ENCODE measurements around the gene SRC.

The SRC gene

DNA sequence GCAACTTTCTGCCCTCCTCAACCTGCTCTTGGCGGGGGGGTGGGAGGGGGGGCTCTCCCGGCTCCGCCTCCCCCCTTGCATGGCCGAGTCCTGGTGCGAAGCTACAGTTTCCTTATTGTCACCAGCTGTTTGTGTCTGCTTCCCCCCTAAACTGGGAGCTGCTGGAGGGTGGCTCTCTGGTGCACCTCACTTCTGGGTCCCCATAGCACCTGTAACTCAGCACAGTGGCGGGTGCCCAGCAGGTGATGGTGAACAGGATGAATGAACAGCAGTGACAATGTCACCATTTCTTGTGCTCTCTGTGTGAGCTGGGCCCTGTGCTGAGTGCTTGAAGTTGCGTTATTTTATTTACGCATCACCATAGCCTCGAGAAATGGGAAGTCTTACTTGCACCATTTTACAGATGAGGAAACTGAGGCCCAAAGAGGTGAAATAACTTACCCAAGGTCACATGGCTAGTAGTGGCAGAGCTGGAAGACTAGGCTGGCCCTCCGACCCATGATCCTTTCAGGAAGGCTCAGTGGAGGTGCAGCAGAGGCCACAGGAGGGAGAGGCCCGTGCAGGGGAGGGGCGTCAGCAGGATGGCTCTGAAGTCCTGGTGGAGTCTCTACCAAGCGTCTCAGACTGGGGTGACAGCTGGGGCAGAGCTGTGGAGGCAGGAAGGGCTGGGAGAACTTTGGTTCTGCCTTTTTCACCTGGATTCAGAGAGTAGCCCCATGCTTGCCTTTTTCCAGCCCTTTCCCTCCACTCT is 41.8 kb downstream of the SRC start:
- Histone ChIP-seq H3K27ac (no peak overlapping the region), H3K4me3 (no peak overlapping the region), H3K36me3 (ENCODE audit: insufficient read depth, low read length) (peaks cover 3% of the 10 kb centered on the region; the same call in 1 of the 2 replicates), H3K9ac (ENCODE audit: insufficient read length) (no peak overlapping the region), H3K9me3 (ENCODE audit: low read depth, low read length) (no peaks in the 10 kb centered on the region)
- DNase-seq (ENCODE audit: low read depth, low spot score): no peak
- TF ChIP-seq FOXP2 (optimal IDR thresholded peaks at IDR 0.05; ENCODE audit: control extremely low read depth, extremely low read length, insufficient read depth) (no peak), POLR2AphosphoS5 (IDR thresholded peaks at IDR 0.05; ENCODE audit: borderline replicate concordance, low read depth, low read length) (no peak), EZH2 (IDR thresholded peaks at IDR 0.05) (no peak)

DNA sequence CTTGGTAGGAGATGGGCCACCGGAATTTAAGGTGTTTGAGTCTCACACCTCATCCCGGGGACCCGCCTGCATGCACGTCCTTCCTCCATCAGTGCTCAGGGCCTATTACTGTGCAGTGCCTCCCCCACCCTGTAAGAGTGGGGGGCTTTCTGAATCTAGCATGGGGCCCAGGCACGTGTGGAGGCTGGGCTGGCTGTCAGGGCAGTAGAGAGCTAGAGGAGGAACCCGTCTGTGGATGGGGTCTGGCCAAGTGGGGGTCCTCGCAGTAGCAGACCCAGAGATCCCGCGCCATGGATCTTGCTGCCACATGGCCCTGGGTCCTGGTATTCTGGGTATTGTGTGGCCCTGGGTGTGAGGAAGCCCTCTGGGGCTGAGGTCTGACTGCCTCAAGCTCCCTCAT is 42.9 kb downstream of the SRC start:
- Histone ChIP-seq H3K9ac (ENCODE audit: insufficient read length) (no peak overlapping the region), H3K36me3 (ENCODE audit: insufficient read depth, low read length) (peaks cover 3% of the 10 kb centered on the region; the same call in 1 of the 2 replicates)

DNA sequence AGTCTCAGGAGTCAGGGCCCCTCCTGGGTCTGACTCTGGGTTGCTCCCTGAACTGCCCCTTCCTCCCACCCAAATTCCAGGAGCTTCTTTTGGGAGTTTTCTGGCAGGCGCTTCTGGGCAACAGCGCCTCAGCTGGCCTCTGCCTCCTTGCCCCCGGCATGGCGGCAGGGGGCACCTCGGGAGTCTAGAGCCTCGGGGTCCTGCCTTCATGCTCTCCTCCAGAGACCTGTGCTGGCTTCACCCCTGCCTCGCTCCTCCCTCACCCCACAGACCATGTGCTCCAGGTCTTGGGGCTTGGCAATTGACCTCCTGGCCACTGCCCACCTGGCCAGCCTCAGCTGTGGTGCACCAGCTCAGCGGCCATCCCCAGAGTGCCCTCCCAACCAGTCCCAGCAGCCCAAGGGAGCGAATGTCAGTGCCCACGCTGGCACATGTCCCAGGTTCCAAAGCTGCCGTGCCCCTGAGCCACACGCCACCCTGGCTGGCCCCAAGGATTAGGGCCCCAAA is 43.4 kb downstream of the SRC start:
- no peak overlapping the region for H3K27ac ChIP-seq
- H3K9me3 ChIP-seq (ENCODE audit: low read depth, low read length): no peaks in the 10 kb centered on the region
- H3K36me3 ChIP-seq (ENCODE audit: insufficient read depth, low read length): peaks cover 3% of the 10 kb centered on the region; the same call in 1 of the 2 replicates
- no peak for DNase-seq (ENCODE audit: low read depth, low spot score)
- H3K4me3 ChIP-seq: no peak overlapping the region
- no peak overlapping the region for H3K9ac ChIP-seq (ENCODE audit: insufficient read length)
- TF ChIP-seq EZH2 (IDR thresholded peaks at IDR 0.05) (no peak), POLR2AphosphoS5 (IDR thresholded peaks at IDR 0.05; ENCODE audit: borderline replicate concordance, low read depth, low read length) (no peak), FOXP2 (optimal IDR thresholded peaks at IDR 0.05; ENCODE audit: control extremely low read depth, extremely low read length, insufficient read depth) (no peak)

More for the DNA sequence above, 42.9 kb downstream of the SRC start:
- Histone ChIP-seq H3K9me3 (ENCODE audit: low read depth, low read length) (no peaks in the 10 kb centered on the region), H3K27ac (no peak overlapping the region), H3K4me3 (no peak overlapping the region)
- no peak for TF ChIP-seq FOXP2 (optimal IDR thresholded peaks at IDR 0.05; ENCODE audit: control extremely low read depth, extremely low read length, insufficient read depth)
- TF ChIP-seq EZH2 (IDR thresholded peaks at IDR 0.05): no peak
- no peak for TF ChIP-seq POLR2AphosphoS5 (IDR thresholded peaks at IDR 0.05; ENCODE audit: borderline replicate concordance, low read depth, low read length)
- no peak for DNase-seq (ENCODE audit: low read depth, low spot score)

DNA sequence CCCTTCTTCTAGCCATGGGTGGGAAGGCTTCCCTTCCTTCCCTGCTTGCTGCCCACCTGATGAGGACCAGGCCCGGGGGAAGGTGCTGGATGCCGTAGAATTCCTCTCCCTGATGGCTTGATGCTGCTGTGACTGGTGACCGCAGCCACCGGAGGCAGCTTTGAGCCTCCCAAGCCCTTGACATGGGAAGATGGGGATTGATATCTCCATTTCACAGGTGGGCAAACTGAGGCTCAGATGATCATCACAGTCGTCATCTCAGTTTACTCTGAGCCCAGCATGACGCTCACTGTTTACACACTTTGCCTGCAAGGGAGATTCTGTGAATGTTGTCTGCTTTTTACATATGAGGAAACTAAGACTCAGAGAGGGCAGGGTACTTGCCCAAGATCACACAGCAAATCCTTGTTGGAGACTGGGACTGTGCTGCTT is 43.9 kb downstream of the SRC start:
- no peak overlapping the region for H3K27ac ChIP-seq
- H3K9ac ChIP-seq (ENCODE audit: insufficient read length): no peak overlapping the region
- no peak overlapping the region for H3K4me3 ChIP-seq
- peaks cover 2% of the 10 kb centered on the region; the same call in 1 of the 2 replicates for H3K36me3 ChIP-seq (ENCODE audit: insufficient read depth, low read length)
- no peaks in the 10 kb centered on the region for H3K9me3 ChIP-seq (ENCODE audit: low read depth, low read length)
- no peak for TF ChIP-seq POLR2AphosphoS5 (IDR thresholded peaks at IDR 0.05; ENCODE audit: borderline replicate concordance, low read depth, low read length)
- no peak for TF ChIP-seq EZH2 (IDR thresholded peaks at IDR 0.05)
- TF ChIP-seq FOXP2 (optimal IDR thresholded peaks at IDR 0.05; ENCODE audit: control extremely low read depth, extremely low read length, insufficient read depth): no peak
- DNase-seq (ENCODE audit: low read depth, low spot score): no peak

DNA sequence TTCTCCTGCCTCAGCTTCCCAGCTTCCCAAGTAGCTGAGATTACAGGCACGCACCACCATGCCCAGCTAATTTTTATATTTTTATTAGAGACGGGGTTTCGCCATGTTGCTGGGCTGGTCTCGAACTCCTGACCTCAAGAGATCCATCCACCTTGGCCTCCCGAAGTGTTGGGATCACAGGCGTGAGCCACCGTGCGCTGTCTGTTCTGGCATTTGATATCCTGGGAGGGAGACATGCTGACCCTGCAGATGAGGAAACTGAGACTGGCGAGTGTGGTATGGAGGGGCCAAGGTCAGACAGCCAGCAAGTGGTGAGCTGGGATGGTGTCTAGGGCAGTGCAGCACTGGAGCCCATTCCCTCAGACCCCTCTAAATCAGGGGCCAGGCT is 44.6 kb downstream of the SRC start:
- TF ChIP-seq EZH2 (IDR thresholded peaks at IDR 0.05): no peak
- TF ChIP-seq POLR2AphosphoS5 (IDR thresholded peaks at IDR 0.05; ENCODE audit: borderline replicate concordance, low read depth, low read length): no peak
- no peak for TF ChIP-seq FOXP2 (optimal IDR thresholded peaks at IDR 0.05; ENCODE audit: control extremely low read depth, extremely low read length, insufficient read depth)
- H3K36me3 ChIP-seq (ENCODE audit: insufficient read depth, low read length): no peaks in the 10 kb centered on the region
- no peak overlapping the region for H3K27ac ChIP-seq
- H3K9ac ChIP-seq (ENCODE audit: insufficient read length): no peak overlapping the region
- DNase-seq (ENCODE audit: low read depth, low spot score): no peak
- no peak overlapping the region for H3K4me3 ChIP-seq
- no peaks in the 10 kb centered on the region for H3K9me3 ChIP-seq (ENCODE audit: low read depth, low read length)

DNA sequence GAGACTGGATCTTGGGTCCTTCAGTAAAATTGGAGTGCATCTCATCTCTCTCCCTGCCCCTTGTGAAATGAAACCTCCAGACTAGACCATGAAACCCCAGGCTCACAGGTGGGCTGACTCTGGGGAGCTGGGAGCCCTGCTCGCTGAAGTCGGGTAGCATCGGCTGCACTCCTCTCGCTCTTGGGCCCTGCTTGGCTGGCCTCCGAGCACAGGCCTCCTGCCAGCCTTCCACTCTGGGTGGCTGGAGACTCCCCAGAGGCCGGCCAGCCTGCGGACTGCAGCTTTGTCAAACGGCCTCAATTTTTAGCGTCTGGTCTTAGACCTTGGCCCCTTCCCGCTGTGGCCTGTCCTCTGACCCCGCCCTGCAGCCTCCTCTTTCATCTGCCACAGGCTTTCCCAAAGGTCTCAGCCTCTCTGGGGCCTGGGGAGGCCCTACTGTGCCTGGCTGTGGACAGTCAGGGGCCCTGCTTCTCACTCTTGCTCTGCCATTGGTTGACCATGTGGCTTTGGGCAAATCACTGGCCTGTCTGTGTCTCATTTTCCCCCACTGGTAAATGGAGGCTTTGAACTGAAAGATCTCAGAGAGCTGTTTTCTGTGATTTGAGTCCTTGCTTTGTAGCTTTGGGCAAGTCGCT is 45.1 kb downstream of the SRC start:
- Histone ChIP-seq H3K27ac (no peak overlapping the region), H3K9ac (ENCODE audit: insufficient read length) (no peak overlapping the region), H3K4me3 (no peak overlapping the region), H3K36me3 (ENCODE audit: insufficient read depth, low read length) (no peaks in the 10 kb centered on the region), H3K9me3 (ENCODE audit: low read depth, low read length) (no peaks in the 10 kb centered on the region)
- TF ChIP-seq EZH2 (IDR thresholded peaks at IDR 0.05): no peak
- DNase-seq (ENCODE audit: low read depth, low spot score): no peak

DNA sequence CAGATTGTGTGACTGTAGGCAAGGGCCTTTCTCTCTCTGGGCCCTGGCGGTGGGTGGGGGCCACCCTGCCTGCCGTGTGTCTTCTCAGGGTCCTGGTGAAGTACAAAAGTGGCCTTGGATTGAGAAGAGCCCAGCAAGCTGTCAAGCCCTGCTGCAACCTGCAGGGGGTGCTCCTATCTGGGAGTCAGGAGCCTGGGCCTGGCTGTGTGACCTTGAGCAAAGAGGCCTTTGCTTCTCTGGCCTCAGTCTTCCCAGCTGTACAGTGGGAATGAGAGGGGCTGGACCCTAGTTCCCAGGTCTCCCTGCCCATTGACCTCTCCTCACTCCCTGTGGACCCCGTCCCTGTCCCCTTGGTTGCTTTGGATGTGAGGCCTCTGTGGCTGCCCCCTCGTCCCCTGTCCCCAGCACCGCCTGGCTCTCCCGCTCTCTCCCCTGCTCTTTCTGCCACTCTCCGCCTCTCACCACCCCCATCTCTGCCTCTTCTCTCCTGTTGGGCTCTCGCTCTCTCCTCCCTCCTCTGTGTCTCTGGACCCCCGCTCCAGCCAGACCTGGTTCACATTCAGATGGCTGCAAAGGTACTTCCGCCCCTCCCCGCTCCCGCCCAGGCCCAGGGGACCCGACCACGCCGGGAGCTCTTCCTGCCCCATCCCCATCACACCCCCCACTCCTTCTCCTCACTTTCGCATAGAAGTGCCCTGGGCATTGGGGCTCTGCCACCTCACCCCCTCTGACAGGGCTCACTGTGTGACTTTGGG is 46.7 kb downstream of the SRC start:
- H3K36me3 ChIP-seq (ENCODE audit: insufficient read depth, low read length): no peaks in the 10 kb centered on the region
- no peaks in the 10 kb centered on the region for H3K9me3 ChIP-seq (ENCODE audit: low read depth, low read length)
- TF ChIP-seq POLR2AphosphoS5 (IDR thresholded peaks at IDR 0.05; ENCODE audit: borderline replicate concordance, low read depth, low read length) (no peak), EZH2 (IDR thresholded peaks at IDR 0.05) (no peak), FOXP2 (optimal IDR thresholded peaks at IDR 0.05; ENCODE audit: control extremely low read depth, extremely low read length, insufficient read depth) (no peak)
- H3K27ac ChIP-seq: no peak overlapping the region
- no peak overlapping the region for H3K9ac ChIP-seq (ENCODE audit: insufficient read length)
- no peak overlapping the region for H3K4me3 ChIP-seq
- no peak for DNase-seq (ENCODE audit: low read depth, low spot score)

DNA sequence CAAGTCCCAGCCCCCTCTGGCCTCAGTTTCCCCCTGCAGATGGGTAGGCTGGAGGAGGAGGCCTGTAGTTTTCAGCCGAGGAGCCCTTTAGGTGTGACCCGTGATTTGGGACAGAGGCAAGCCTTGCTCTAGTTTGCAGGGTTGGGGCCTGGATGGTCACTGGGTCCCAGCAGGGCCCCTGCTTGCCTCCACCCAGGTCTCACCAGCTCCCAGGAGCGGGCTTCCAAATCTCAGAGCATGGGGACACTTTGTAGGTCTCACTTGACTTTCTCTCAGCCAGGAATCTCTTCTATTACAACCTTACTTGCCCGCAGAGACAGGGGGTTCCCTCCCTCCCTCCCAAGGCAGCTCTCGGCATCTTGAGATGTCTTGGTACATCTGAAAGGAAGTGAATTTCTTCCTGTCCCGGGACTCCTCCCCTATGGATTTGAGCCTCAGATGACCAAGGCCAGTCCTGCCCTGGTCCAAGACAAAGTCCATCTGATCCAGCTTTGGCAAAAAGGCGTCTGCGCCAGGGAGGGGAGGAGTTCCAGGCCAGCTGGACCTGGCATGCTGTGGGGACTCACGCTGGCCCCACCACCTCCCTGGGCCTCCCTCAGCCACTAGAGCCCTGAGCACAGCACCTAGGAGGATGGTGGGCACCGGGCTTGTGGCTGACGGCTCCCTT is 47.4 kb downstream of the SRC start:
- Histone ChIP-seq H3K4me3 (no peak overlapping the region), H3K9ac (ENCODE audit: insufficient read length) (no peak overlapping the region), H3K36me3 (ENCODE audit: insufficient read depth, low read length) (no peaks in the 10 kb centered on the region)

More for the DNA sequence above, 47.4 kb downstream of the SRC start:
- no peak overlapping the region for H3K27ac ChIP-seq
- H3K9me3 ChIP-seq (ENCODE audit: low read depth, low read length): no peaks in the 10 kb centered on the region
- no peak for TF ChIP-seq FOXP2 (optimal IDR thresholded peaks at IDR 0.05; ENCODE audit: control extremely low read depth, extremely low read length, insufficient read depth)
- TF ChIP-seq EZH2 (IDR thresholded peaks at IDR 0.05): no peak
- no peak for TF ChIP-seq POLR2AphosphoS5 (IDR thresholded peaks at IDR 0.05; ENCODE audit: borderline replicate concordance, low read depth, low read length)
- no peak for DNase-seq (ENCODE audit: low read depth, low spot score)
